Middle frontal gyrus (tissue), 1 donor: ENCODE results near the gene TRERF1.

Experiments used
- DNase-seq: peaks from one replicate; pipeline ENCODE4 v3.0.0-alpha.2; 2015; ENCODE audit warnings: low spot score; ENCODE audit errors: extremely low spot score

The TRERF1 gene

GRCh38 chr6:42276034-42276890 lies 175.5 kb downstream of the TRERF1 start:
- no peak for DNase-seq

GRCh38 chr6:42275376-42276033 lies 176.2 kb downstream of the TRERF1 start:
- DNase-seq, result no peak

GRCh38 chr6:42274898-42275297 lies 176.8 kb downstream of the TRERF1 start:
- DNase-seq, result no peak

GRCh38 chr6:42271834-42272805 lies 179.6 kb downstream of the TRERF1 start:
- DNase-seq, result no peak

- DNase-seq, result no peak
Observed at GRCh38 chr6:42269974-42270510, 181.7 kb downstream of the TRERF1 start.

GRCh38 chr6:42269553-42269952 lies 182.2 kb downstream of the TRERF1 start:
- no peak for DNase-seq

GRCh38 chr6:42268835-42269204 lies 182.9 kb downstream of the TRERF1 start:
- DNase-seq, result no peak

GRCh38 chr6:42268016-42268834 lies 183.5 kb downstream of the TRERF1 start:
- DNase-seq, result no peak

- no peak for DNase-seq
Observed at GRCh38 chr6:42266538-42266937, 185.2 kb downstream of the TRERF1 start.

- no peak for DNase-seq
Observed at GRCh38 chr6:42264852-42265390, 186.8 kb downstream of the TRERF1 start.

GRCh38 chr6:42264162-42264851 lies 187.4 kb downstream of the TRERF1 start:
- DNase-seq, result no peak

GRCh38 chr6:42263165-42263728 lies 188.5 kb downstream of the TRERF1 start:
- no peak for DNase-seq

- no peak for DNase-seq
Observed at GRCh38 chr6:42260972-42261371, 190.8 kb downstream of the TRERF1 start.

- no peak for DNase-seq
Observed at GRCh38 chr6:42260396-42260888, 191.3 kb downstream of the TRERF1 start.

GRCh38 chr6:42259841-42260395 lies 191.8 kb downstream of the TRERF1 start:
- no peak for DNase-seq

- no peak for DNase-seq
Observed at GRCh38 chr6:42259286-42259685, 192.4 kb downstream of the TRERF1 start.

GRCh38 chr6:42257614-42258013 lies 194.1 kb downstream of the TRERF1 start:
- no peak for DNase-seq

GRCh38 chr6:42257063-42257462 lies 194.7 kb downstream of the TRERF1 start:
- DNase-seq, result no peak

GRCh38 chr6:42255050-42255449 lies 196.7 kb downstream of the TRERF1 start:
- DNase-seq, result no peak
